ENCODE data around the gene RXRB. TPM values are rescaled to one million over a fixed set of nuclear protein-coding genes. Genes with fewer than 3 reads are reported as not detected.
A peak's percentile ranks its signal among the peaks of the same experiment; 100 is the strongest.

The RXRB gene
- total RNA-seq, 2 experiments from 2014 or later = 33.5 to 34.5 TPM

GRCh38 chr6:33183071-33183683 is 17.3 kb downstream of the RXRB start:
- H3K36me3 Mint-ChIP-seq (ENCODE audit: low read depth) = peaks cover 23% of the 10 kb centered on the region
- H3K9me3 Mint-ChIP-seq (ENCODE audit: insufficient read depth) = peaks cover 15% of the 10 kb centered on the region
- ATAC-seq (peak; percentile 32), DNase-seq (no peak)
- H3K27ac Mint-ChIP-seq = peak overlapping the region; percentile 97
- CTCF ChIA-PET = interaction anchor here (0.8 to 2.2 kb wide), 13 partner anchors 8 to 68 kb away, joined by 3 to 19 read pairs (median 4); partner anchors contain the start of gene COL11A2
- POLR2A ChIA-PET = interaction anchor here (0.8 to 1.1 kb wide), 3 partner anchors 65 to 211 kb away, joined by 3 to 5 read pairs (median 3); no protein-coding TSS in a partner anchor
- H3K27me3 Mint-ChIP-seq (ENCODE audit: low read depth) = peaks cover 12% of the 10 kb centered on the region
- H3K4me1 Mint-ChIP-seq (ENCODE audit: low read depth) = peaks cover 24% of the 10 kb centered on the region
- peak overlapping the region; percentile 39 for H3K4me3 Mint-ChIP-seq

- ChIA-PET POLR2A (no interaction called here), CTCF (no interaction called here)
- peaks cover 15% of the 10 kb centered on the region for H3K9me3 Mint-ChIP-seq (ENCODE audit: insufficient read depth)
- DNase-seq (no peak), ATAC-seq (no peak)
- peaks cover 24% of the 10 kb centered on the region for H3K4me1 Mint-ChIP-seq (ENCODE audit: low read depth)
- peaks cover 23% of the 10 kb centered on the region for H3K36me3 Mint-ChIP-seq (ENCODE audit: low read depth)
- peak overlapping the region; percentile 16 for H3K27ac Mint-ChIP-seq
- H3K4me3 Mint-ChIP-seq = no peak overlapping the region
- H3K27me3 Mint-ChIP-seq (ENCODE audit: low read depth) = no peaks in the 10 kb centered on the region
Observed at GRCh38 chr6:33181141-33181540, 19.3 kb downstream of the RXRB start.

- Mint-ChIP-seq H3K36me3 (ENCODE audit: low read depth) (peaks cover 15% of the 10 kb centered on the region), H3K4me1 (ENCODE audit: low read depth) (peaks cover 14% of the 10 kb centered on the region), H3K9me3 (ENCODE audit: insufficient read depth) (peaks cover 14% of the 10 kb centered on the region), H3K27me3 (ENCODE audit: low read depth) (no peaks in the 10 kb centered on the region), H3K4me3 (no peak overlapping the region), H3K27ac (no peak overlapping the region)
- CTCF ChIA-PET = no interaction called here
- ATAC-seq (peak; percentile 25), DNase-seq (no peak)
- POLR2A ChIA-PET = interaction anchor here (1.7 kb wide), 1 partner anchor 70 kb away, joined by 6 read pairs; no protein-coding TSS in a partner anchor
Observed at GRCh38 chr6:33178755-33179475, 21.6 kb downstream of the RXRB start.

GRCh38 chr6:33177552-33178446 is 22.7 kb downstream of the RXRB start:
- Mint-ChIP-seq H3K27me3 (ENCODE audit: low read depth) (no peaks in the 10 kb centered on the region), H3K4me3 (no peak overlapping the region)

GRCh38 chr6:33176906-33177305 is 23.6 kb downstream of the RXRB start:
- Mint-ChIP-seq H3K4me3 (no peak overlapping the region), H3K27ac (no peak overlapping the region), H3K9me3 (ENCODE audit: insufficient read depth) (no peaks in the 10 kb centered on the region), H3K4me1 (ENCODE audit: low read depth) (no peaks in the 10 kb centered on the region), H3K27me3 (ENCODE audit: low read depth) (no peaks in the 10 kb centered on the region), H3K36me3 (ENCODE audit: low read depth) (no peaks in the 10 kb centered on the region)
- CTCF ChIA-PET = no interaction called here
- DNase-seq = no peak
- no peak for ATAC-seq
- POLR2A ChIA-PET = no interaction called here

More at GRCh38 chr6:33177552-33178446, 22.7 kb downstream of the RXRB start:
- H3K4me1 Mint-ChIP-seq (ENCODE audit: low read depth) = peaks cover 3% of the 10 kb centered on the region
- peaks cover 3% of the 10 kb centered on the region for H3K36me3 Mint-ChIP-seq (ENCODE audit: low read depth)
- peaks cover 3% of the 10 kb centered on the region for H3K9me3 Mint-ChIP-seq (ENCODE audit: insufficient read depth)
- H3K27ac Mint-ChIP-seq = no peak overlapping the region
- CTCF ChIA-PET = no interaction called here
- POLR2A ChIA-PET = no interaction called here
- ATAC-seq (no peak), DNase-seq (no peak)

- H3K4me1 Mint-ChIP-seq (ENCODE audit: low read depth) = no peaks in the 10 kb centered on the region
- no peak overlapping the region for H3K4me3 Mint-ChIP-seq
- H3K27ac Mint-ChIP-seq = no peak overlapping the region
- no peaks in the 10 kb centered on the region for H3K36me3 Mint-ChIP-seq (ENCODE audit: low read depth)
- no peaks in the 10 kb centered on the region for H3K27me3 Mint-ChIP-seq (ENCODE audit: low read depth)
- CTCF ChIA-PET = interaction anchor here (1.3 to 2.5 kb wide), 2 partner anchors 8 to 22 kb away, joined by 3 to 6 read pairs; no protein-coding TSS in a partner anchor
- POLR2A ChIA-PET = no interaction called here
- no peaks in the 10 kb centered on the region for H3K9me3 Mint-ChIP-seq (ENCODE audit: insufficient read depth)
- ATAC-seq = no peak
- DNase-seq = no peak
Observed at GRCh38 chr6:33175436-33176069, 24.9 kb downstream of the RXRB start.

- no peaks in the 10 kb centered on the region for H3K4me1 Mint-ChIP-seq (ENCODE audit: low read depth)
- no peaks in the 10 kb centered on the region for H3K27me3 Mint-ChIP-seq (ENCODE audit: low read depth)
- DNase-seq (no peak), ATAC-seq (no peak)
- H3K9me3 Mint-ChIP-seq (ENCODE audit: insufficient read depth) = no peaks in the 10 kb centered on the region
- POLR2A ChIA-PET = no interaction called here
- H3K27ac Mint-ChIP-seq = no peak overlapping the region
- H3K36me3 Mint-ChIP-seq (ENCODE audit: low read depth) = no peaks in the 10 kb centered on the region
- no peak overlapping the region for H3K4me3 Mint-ChIP-seq
- CTCF ChIA-PET = interaction anchor here (1.3 to 2.5 kb wide), 2 partner anchors 9 to 23 kb away, joined by 3 to 6 read pairs; no protein-coding TSS in a partner anchor
Observed at GRCh38 chr6:33174784-33175183, 25.7 kb downstream of the RXRB start.

GRCh38 chr6:33173535-33174180 is 26.8 kb downstream of the RXRB start:
- H3K4me1 Mint-ChIP-seq (ENCODE audit: low read depth) = no peaks in the 10 kb centered on the region
- no peak for ATAC-seq
- no peak overlapping the region for H3K4me3 Mint-ChIP-seq
- CTCF ChIA-PET = interaction anchor here (1.3 to 2.5 kb wide), 6 partner anchors 10 to 75 kb away, joined by 3 to 13 read pairs (median 6); no protein-coding TSS in a partner anchor
- no peak for DNase-seq
- no peak overlapping the region for H3K27ac Mint-ChIP-seq
- H3K9me3 Mint-ChIP-seq (ENCODE audit: insufficient read depth) = no peaks in the 10 kb centered on the region
- H3K27me3 Mint-ChIP-seq (ENCODE audit: low read depth) = no peaks in the 10 kb centered on the region
- H3K36me3 Mint-ChIP-seq (ENCODE audit: low read depth) = no peaks in the 10 kb centered on the region
- POLR2A ChIA-PET = interaction anchor here (0.9 to 1.0 kb wide), 2 partner anchors 35 to 98 kb away, joined by 3 to 7 read pairs; partner anchors contain the start of genes RING1, RPS18 and VPS52

GRCh38 chr6:33172688-33173534 is 27.6 kb downstream of the RXRB start:
- ATAC-seq = no peak
- Mint-ChIP-seq H3K4me3 (no peak overlapping the region), H3K36me3 (ENCODE audit: low read depth) (no peaks in the 10 kb centered on the region), H3K27ac (no peak overlapping the region), H3K4me1 (ENCODE audit: low read depth) (no peaks in the 10 kb centered on the region), H3K27me3 (ENCODE audit: low read depth) (no peaks in the 10 kb centered on the region), H3K9me3 (ENCODE audit: insufficient read depth) (no peaks in the 10 kb centered on the region)
- no peak for DNase-seq
- ChIA-PET CTCF (interaction anchor here (0.8 to 2.5 kb wide), 9 partner anchors 10 to 159 kb away, joined by 3 to 13 read pairs (median 5); no protein-coding TSS in a partner anchor), POLR2A (interaction anchor here (0.9 to 1.0 kb wide), 2 partner anchors 36 to 99 kb away, joined by 3 to 7 read pairs; partner anchors contain the start of genes RING1, RPS18 and VPS52)
